GM19395 (cell line): ENCODE results near the gene GSTM5.
A peak's percentile ranks its signal among the peaks of the same experiment; 100 is the strongest.
"Not testable (repeated sequence)": the region's sequence is repeated elsewhere in the genome, so short reads cannot be mapped to it uniquely, and the experiment has no call there.

Experiments
- ATAC-seq: cut with Tn5 transposase; IDR thresholded peaks from one replicate; pipeline ENCODE4 v1.9.1; 2021; ENCODE audit warnings: mild to moderate bottlenecking, moderate library complexity; ENCODE audit not compliant: unreplicated experiment

The GSTM5 gene

DNA sequence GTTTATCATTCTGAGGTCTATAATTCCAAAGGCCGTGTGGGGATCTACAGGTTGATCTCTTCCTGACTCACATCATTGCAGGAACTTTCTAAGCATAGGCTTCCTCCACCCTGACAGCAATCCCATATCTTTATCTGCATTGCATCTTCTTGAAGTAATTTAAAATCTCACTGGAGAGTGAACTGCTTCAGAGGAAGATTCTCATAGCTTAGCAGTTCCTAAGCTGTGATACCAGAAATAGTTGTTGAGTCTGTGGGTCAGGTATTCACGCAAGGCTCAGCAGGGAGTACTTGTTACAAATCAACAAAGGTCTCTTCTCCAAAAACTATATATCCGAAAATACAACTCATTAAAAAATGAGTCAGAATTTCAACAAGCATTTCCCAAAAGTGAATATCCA is 16.9 kb upstream of the GSTM5 start:
- not testable (repeated sequence) for ATAC-seq

DNA sequence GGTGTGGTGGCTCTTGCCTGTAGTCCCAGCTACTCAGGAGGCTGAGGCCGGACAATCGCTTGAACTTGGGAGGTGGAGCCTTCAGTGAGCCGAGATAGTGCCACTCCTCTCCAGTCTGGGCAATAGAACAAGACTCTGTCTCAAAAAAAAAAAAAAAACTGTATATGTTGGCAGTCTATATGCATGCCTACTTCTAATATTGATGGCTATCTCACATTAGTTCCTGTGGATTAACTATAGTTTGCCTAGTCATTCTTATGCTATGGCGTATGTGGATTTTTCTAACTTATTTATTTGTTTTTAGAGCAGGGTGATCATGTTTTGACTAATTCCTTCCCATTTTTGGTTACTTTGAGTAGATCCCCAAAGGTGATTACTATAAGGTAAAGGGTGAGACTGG is 15.0 kb upstream of the GSTM5 start:
- ATAC-seq = no peak

DNA sequence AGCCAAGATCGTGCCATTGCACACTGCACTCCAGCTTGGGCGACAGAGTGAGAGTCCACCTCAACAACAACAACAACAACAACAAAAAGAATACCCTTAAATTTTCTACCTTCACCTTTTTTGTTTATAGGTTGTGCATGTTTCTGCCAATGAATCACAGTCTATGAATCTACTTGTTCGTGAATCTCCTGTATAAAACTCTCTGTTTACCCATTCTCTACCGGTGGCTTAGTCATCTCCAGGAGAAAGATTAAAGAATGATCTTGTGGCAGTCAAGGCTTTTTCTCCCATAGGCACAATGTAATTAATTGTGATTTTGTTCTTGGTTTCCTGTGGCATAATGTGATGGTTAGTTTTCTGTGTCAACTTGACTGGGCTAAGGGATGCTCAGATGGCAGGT is 14.2 kb upstream of the GSTM5 start:
- ATAC-seq = not testable (repeated sequence)

DNA sequence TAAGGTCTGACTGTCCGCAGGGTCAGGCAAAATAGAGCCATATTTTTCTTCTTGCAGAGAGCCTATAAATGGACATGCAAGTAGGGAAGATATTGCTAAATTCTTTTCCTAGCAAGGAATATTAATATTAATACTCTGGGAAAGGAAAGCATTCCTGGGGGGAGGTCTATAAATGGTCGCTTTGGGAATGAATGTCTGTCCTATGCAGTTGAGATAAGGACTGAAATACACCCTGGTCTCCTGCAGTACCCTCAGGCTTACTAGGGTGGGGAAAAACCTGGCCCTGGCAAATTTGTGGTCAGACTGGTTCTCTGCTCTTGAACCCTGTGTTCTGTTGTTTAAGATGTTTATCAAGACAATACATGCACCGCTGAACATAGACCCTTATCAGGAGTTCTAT is 9.1 kb upstream of the GSTM5 start:
- ATAC-seq = not testable (repeated sequence)

DNA sequence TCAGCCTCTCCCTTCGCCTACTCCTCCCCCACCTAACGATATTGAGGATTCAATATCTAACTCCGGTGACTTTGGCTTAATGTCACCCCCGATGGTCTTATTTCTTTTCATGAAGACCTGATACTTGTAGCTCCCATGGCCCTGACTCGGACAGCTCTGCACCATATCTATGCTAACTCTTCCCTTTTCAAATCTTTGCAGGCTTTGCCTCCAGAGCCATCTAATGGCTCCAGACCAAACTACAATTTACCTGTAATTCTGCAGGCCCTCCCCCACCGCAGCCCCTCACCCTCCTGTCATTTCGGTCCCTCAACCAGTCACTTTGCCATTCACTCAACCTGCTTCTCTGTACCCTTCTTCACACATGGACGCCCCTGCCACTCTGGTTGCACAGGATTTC is 7.9 kb upstream of the GSTM5 start:
- ATAC-seq = no peak

DNA sequence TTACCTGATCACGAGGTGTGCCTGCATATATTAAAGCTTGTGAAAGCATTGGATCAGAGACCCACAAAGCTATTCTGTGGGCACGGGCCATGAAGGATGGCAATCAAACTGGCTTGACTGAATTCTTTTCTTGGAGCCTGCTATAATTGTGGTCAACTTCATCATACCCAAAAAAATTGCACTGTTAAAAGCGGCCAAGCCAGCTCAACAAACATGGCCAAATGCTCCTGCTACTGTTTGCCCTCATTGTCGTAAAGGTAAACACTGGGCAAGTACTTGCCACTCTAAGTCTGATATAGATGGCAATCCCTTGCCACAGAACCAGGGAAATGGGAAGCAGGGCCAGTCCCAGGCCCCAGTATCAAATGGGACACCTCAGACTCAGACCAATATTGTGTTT is 6.6 kb upstream of the GSTM5 start:
- no peak for ATAC-seq

DNA sequence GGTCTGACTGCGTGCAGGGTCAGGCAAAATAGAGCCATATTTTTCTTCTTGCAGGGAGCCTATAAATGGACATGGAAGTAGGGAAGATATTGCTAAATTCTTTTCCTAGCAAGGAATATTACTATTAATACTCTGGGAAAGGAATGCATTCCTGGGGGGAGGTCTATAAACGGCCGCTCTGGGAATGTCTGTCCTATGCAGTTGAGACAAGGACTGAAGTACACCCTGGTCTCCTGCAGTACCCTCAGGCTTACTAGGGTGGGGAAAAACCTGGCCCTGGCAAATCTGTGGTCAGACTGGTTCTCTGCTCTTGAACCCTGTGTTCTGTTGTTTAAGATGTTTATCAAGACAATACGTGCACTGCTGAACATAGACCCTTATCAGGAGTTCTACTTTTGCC is 3.1 kb upstream of the GSTM5 start:
- ATAC-seq = not testable (repeated sequence)

DNA sequence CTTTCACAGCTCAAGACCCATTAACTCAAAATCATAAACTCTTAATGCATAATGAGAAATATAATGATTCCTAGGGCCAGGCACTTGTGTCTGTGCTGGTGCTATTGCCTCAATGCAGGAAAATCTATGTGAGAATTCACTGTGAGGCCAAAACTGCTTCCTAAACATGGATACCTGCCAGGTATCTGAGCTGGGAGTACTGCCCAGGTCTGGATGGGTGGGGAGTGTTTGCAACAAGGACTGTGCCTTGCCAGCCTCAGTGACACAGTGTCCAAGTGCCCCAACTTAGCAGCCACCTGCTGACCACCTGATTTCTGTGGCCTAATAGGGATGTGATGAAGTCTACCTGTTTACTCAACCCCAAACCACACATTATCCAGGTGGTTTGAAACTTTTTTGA is 2.2 kb upstream of the GSTM5 start:
- ATAC-seq = not testable (repeated sequence)

DNA sequence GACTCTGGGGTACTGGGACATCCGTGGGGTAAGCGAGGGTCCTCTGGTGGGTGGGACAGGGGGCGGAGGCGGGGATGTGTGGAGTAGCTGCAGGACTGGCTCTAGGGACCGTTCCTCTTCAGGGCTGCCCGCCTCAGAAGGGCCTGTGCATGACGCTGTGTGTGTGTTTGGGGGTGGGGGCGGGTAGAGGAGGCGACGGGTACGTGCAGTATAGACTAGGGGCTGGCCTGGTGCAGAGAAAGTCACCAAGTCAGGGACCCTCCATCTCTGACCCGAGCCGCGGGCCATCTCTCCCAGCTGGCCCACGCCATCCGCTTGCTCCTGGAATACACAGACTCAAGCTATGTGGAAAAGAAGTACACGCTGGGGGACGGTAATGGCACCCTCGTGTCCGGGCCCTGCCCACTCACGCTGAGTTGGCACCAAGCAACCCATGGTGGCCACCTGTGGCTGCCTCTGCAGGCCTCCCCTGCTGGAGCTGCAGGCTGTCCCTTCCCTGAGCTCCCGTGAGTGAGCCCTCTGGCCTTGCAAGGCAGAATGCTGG is 342 bp downstream of the GSTM5 start:
- no peak for ATAC-seq

DNA sequence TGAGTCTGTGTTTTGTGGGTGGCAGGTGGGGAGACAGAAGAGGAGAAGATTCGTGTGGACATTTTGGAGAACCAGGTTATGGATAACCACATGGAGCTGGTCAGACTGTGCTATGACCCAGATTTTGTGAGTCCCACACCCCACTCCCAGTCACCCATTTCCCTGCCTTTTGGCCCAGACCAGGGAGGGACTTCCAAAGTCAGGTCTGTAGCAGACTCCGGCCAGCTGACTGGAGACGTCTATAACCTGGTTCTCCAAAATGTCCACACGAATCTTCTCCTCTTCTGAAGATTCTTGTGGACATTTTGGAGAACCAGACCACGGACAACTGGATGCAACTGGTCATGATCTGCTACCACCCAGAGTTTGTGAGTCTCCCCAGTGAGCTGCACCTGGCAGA is 1.6 kb downstream of the GSTM5 start:
- no peak for ATAC-seq

DNA sequence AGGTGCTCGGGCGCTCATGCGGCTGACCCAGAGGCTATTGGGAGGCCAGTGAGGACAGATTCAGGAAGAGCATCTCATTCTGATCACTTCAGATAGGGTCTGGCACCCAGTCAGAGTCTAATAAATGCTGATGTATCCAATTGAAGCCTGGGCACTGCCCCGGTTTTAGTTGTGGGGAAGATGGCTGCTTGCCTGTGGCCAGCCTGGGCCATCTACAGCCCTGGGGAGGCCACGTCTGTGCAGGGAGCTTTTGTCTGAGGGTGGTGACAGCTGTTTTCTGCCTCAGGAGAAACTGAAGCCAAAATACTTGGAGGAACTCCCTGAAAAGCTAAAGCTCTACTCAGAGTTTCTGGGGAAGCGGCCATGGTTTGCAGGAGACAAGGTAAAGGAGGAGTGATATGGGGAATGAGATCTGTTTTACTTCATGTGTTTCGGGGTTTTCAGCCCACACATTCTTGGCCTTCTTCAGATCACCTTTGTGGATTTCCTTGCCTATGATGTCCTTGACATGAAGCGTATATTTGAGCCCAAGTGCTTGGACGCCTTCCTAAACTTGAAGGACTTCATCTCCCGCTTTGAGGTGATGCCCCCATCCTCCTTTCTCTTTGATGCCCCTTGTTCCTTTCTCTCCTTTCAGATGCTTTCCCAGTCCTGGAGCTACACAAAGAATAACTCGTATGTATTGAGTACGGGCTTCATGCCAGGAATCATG is 2.8 kb downstream of the GSTM5 start:
- ATAC-seq = no peak

DNA sequence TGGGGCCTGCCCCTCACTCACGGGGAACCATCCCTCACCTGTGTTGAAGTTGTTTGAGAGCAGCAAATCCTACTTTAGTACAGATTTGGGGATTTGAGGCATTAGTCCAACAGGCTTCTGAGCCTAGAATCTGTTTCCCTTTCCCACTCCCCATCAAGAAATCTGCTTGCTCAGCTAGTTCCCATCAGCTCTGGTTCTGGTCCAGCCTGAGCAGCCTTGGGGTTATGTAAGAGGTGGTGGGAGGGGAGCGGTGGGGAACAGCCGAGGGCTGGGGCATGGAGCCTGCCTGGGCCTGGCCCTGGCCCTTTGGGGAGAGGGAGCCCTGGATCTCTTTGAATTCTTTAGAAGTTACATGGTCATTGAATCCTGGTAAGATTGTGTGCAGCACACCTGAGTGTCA is 4.1 kb downstream of the GSTM5 start:
- no peak for ATAC-seq

DNA sequence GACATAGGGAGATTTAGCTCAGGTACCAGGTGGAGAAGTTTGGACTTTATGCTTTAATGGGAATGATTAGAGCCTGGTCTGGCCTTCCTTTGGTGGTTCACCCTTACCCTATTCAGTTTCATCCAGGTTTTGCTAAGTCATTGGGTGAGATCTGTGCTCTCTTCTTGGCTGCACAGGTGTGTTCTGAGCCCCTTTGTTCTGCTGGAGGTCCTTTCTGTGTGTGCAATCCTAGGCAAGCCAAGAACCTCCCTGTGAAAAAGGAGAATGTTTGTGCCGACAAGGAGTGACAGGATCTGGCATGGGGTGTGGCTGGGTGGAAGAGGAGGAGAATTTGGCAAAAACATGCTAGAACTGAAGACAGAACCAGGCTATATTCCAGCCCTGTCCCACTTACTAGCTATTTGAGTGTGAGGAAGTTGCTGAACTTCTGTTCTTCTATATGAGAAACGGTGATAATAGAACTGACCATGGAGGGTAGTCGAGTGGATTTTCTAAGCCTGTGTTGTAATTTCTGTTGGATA is 4.6 kb downstream of the GSTM5 start:
- no peak for ATAC-seq

DNA sequence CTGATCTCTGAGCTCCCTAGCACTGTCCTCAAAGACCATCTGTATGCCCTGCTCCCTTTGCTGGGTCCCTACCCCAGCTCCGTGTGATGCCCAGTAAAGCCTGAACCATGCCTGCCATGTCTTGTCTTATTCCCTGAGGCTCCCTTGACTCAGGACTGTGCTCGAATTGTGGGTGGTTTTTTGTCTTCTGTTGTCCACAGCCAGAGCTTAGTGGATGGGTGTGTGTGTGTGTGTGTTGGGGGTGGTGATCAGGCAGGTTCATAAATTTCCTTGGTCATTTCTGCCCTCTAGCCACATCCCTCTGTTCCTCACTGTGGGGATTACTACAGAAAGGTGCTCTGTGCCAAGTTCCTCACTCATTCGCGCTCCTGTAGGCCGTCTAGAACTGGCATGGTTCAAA is 5.7 kb downstream of the GSTM5 start:
- ATAC-seq = no peak

DNA sequence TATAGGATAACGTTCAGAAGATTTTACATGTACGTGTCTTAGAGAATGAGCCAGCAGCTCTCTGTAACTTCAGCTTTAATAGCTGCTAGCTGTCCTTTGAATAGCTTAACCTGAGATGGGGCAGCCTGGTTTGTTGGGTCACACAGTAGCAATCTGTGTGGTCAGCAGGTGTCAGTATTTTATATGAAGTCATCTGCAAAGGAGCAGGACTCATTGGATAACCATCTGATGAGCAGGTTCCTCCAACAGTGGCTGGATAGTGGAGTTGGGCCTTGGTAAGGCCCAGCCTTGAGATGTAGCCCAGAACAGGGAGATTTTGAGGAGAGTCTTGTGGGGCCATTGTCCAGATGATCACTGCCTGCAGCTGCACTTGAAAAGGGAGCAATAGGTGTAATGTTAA is 6.4 kb downstream of the GSTM5 start:
- no peak for ATAC-seq

DNA sequence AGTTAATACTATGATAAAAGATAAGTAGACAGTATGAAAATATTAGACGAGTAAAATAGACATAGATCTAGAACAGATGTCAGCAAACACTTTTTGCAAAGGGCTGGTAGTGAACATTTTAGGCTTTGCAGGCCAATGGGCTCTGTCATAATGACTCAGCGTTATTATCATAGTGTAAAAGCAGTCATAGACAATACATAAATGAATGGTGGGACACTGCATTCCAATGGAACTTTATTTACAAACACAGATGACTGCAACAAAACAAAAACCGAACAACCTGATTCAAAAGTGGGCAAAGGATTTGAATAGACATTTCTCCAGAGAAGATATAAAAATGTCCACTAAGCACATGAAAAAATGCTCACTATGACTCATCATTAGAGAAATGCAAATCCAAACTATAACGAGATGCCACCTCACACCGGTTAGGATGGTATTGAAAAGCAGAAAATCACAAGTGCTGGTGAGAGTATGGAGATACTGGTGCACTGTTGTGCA is 7.3 kb downstream of the GSTM5 start:
- ATAC-seq = peak; percentile 61

DNA sequence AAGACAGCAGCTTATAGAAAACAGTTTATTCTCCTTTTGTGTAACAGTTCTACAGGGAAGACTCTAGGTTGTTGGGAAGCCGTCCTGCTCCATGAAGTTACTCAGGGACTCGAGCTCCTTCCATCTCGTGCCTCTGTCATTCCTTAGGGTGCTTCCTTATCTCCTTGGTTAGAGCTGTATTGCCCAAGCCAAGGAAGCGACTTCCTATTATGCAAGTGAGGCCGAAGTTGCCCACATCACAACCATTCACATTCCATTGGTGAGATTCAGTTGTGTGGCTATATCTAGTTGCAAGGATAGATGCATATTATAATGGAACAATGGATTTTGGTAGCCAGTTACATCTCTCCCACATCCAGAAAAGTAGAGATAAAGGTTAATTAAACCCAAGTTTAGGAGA is 9.0 kb downstream of the GSTM5 start:
- no peak for ATAC-seq

DNA sequence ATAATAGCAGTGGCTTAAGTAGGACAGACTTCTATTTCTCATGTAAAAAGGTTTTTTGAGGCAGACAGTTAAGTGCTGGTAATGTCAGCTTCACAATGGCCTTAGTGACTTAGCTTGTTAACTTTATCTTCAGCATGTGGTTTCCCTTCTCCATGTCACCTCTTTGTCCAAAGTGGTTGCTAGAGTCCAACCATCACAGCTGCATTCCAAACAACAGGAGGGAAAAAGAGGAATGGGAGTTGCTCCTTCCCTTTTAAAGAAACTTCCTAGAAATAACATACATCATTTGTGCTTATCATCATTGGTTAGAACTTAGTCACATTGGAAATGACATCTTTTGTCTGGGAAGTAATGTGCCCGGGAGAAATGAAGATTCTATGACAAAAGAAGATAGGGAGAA is 9.9 kb downstream of the GSTM5 start:
- no peak for ATAC-seq

DNA sequence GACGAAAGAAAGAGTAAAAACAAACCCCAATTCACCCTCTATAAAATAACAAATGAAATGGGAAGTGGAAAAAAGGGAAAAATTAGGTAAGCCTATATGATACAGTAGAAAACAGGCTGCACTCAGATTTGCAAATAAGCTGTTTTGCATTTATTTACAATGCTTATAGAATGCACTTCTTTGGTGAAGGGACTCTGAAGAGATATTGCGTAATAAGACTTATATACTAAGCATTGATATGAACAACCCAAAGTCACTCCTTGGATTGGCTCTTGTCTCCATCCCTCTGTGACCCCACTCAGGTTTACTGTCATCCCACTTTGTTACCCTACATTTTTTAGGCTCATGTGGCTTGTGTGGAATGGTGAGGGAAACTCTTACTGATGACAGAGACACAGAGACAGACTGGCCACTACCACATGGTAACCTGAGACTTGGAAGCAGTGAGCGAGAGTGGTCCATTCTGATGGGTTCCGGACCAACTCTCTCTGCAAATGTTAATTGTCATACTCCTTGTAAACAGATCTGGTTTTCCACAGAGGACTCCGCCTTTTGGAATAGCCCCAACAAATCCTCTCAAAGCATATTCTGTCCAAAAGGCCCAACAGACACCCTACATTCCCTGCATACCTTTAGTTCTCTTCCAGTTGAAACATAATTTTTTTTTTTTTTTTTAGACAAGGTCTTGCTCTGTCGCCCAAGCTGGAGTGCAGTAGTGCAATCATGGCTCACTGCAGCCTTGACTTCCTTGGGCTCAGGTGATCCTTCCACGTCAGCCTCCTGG is 11.0 kb downstream of the GSTM5 start:
- no peak for ATAC-seq

DNA sequence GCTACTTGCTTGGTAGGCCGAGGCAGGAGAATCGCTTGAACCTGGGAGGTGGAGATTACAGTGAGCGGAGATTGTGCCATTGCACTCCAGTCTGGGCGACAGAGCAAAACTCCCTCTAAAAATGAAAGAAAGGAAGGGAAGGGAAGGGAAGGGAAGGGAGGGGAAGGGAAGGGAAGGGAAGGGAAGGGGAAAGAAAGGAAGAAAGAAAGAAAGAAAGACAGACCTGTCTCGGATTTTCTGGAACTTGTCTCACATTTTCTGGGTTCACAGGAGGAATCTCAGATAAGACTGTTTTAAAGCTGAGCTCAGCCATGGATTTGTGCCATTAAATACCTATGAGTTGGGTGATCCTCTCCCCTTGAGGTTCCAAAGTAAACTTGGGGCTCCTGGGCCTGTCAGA is 12.9 kb downstream of the GSTM5 start:
- ATAC-seq = no peak

DNA sequence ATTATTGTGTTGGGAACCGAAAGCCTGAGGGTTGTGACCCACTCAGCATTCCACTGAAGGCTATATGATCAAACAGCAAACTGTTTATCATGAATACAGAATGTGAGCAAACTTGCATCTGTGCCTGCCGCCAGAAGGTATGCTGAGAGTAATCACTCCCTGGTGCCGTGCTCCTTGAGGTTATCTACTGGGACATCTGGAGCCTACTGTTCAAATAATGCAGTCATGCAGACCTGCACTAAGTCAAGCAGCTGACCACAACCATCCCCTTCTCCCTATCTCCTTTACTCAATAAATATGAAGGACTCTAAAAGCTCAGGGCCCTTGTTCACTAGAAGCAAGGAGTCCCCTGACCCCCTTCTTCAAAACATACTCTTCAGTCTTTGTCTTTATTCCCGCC is 13.5 kb downstream of the GSTM5 start:
- no peak for ATAC-seq

DNA sequence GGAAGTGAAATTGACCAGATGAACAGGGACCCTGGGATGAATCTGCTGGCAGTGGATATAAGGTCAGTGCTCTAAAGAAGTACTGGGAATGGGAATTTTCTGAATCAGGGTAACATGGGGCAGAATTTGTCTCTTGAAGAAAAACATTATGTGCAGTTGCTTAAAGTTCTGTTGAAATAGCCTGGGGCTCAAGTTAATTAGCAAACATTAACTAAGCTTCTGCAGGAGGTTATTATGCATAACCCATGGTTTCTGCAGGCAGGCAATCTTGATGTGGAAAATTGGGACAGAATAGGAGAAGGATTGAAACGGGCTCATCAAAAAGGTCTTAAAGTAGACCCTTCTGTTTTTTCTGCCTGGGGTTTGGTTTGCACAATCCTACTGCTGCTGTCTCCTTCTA is 14.0 kb downstream of the GSTM5 start:
- ATAC-seq = no peak
